Non-pigmented ciliary epithelial cell (primary cell): ENCODE data around the gene CSNK1D.

Source experiments
- DNase-seq: peaks from one replicate; pipeline ENCODE4 v3.0.0-alpha.2; 2010; ENCODE audit warnings: low read depth

CSNK1D gene

DNA sequence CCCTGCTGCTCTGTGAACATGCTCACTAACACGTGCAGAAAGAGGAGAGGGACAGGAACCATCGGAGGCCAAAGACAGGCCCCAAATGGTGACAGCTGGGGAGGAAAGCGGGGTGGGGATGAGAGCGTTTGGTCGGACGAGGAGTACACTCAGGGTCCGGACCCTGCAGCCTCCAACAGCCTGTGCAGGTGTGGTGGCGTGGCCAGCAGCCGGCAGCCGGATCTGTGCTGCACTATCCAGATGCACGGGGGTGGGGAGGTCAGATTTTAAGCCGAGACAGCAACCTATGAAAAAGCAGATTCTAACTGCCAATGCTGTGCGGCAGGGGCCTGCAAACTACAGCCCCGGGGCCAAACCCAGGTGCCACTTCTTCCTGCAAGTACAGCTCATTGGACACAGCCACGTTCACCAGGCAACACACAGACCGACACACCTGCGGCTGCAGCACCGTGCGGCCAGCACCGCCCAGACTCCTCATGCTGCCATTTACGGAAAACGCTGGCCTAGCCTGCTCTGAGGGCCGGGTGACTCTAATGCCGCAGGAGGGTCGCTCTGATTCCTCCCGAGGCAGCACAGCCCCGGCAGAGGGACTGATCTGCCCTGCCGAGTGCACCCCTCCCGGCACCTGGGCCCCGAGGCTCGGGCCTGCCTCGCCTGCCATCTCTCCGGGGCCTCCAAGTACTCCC lies 23.5 kb downstream of the CSNK1D start:
- no peak for DNase-seq

DNA sequence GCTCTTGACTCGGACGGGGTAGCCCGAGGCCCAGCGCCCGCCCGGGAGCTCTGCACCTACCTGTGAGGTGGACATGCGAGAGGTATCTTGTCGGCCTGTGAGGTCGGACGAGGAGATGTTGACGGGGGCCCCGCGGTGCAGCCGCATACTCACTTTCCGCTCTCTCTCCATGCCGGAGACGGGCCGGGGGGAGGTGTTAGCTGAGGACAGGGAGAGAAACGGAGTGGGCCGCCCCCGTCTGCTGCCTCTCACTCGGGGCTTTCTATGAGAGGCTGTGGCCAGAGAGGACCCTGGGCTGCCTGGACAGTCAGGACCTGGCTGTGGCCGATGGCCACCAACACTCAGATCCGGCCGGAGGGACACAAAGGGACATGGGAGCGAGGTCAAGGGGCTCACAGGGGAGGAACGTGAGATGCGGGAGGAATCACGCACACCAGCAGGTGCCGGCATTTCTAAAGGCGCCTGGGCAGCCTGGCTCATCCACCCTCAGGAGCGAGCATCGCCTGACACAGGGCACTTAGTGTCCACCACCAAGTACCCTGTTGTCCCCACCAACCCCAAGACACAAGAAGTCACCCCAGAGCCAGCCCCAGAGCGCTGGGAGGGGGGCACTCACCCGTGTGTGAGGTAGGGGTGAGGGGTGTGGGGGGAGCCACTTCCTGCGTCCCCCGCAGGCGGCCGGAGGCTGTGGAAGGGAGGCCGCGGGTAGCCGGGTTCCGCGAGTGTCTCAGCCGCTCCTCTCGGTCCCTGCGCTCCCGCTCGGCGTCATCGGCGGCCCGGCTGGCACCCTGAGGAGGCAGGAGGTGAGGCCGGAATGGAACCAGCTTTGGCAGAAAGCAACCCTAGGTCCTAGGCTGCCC lies 24.5 kb downstream of the CSNK1D start:
- no peak for DNase-seq

GRCh38 chr17:82247856-82248671 lies 25.4 kb downstream of the CSNK1D start:
- DNase-seq, result no peak

DNA sequence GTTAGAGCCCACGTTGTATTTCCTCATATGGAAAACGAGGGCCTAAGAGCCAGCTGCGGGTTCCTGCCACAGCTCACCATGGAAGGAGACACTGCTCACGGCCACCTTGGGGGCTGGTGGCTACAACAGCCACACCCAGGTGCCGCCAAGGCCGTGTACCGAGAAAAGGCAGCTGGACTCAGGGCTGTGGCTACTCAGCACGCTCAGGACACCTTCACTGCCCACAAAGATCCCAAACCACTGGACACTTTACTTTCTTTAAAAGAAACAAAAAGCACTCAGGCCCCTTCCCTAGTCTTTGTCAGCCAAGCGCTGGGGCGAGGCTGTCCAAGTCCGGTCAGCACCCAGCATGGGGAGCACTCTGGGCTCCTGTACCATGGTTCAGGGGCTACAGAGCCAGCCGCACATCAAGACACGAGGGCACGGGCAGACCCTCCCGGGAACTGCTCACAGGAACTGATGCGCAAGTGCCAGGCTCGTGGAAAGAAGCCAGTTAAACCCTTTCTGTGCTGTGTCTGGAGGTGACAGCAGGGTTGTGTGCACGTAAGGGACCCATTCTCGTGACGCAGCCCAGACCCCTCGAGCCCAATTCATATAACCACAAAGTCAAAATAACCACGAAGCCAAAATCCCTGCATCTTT lies 26.2 kb downstream of the CSNK1D start:
- DNase-seq, result no peak

- DNase-seq, result no peak
Measured at GRCh38 chr17:82246365-82247181, 26.9 kb downstream of the CSNK1D start.

- DNase-seq, result no peak
Measured at GRCh38 chr17:82246040-82246364, 27.5 kb downstream of the CSNK1D start.

GRCh38 chr17:82245134-82246039 lies 28.1 kb downstream of the CSNK1D start:
- DNase-seq, result no peak

DNA sequence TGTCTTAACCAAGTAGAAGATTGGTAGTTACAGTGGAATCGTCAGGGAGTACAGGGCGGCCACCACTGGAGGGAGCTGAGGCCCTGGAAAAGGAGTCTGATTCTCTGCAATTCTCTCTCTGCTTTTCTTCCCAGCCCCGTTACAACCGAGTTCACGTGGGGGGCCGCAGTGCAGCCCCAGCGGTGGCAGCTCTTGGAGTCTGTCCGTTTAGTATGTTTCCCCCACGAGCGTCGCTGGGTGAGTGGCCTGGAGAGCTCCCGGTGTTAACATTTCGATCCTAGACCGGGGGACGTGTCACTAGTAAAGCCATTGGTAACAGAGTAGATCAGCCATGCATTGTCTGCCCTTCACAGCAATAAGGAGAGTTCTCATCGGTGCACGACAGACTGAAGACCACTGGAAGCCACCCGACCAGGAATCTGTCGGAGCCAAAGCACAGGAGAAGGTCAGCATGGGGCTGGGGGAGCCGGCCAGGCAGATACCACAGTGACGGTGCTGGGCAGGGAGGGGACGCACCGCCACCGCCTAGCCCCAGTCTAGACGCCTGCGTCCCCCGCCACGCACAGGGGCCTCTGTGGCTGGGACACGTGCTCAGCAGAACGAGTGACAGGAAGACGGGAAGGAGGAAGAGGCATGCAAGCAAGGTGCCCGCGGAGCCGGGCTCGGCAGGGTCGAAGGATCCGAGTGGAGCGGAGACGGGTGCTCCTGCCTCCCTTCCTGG lies 28.9 kb downstream of the CSNK1D start:
- no peak for DNase-seq

DNA sequence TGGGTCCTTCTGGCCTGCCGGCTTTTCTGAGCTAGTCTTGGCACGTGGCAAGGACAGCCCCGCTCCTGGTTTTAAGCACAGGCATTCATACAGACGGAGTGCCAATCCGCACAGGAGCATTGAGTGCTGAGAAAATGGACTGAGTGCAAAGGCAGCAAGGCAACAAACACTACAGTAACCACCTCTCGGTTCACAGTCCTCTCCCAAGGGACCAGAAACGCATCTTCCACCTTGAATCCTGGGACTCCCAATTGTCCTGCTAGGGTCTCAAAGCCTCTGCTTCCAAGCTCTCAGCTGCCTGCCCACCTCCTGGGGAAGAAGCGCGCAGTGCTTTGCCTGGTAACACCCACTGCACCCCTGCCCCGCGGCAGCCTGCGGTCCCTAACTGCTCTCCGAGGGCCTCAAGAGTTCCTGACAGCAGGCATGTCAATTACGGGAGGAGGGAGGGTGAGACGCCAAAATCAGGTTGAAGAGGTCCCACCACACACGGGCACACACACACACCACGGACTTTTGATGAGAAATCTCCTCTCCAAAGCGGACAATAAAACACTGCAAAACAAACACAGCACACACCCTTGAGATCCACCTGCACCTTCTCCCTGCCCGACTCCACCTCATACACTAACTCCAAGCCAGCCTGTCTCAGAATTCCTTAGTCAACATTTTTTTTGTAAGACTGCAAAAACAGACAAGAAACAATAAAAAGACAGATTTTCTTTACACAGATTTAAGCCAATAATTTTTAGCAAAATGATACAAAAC lies 29.7 kb downstream of the CSNK1D start:
- no peak for DNase-seq

- no peak for DNase-seq
Measured at GRCh38 chr17:82242977-82243647, 30.4 kb downstream of the CSNK1D start.

GRCh38 chr17:82242698-82242976 lies 30.9 kb downstream of the CSNK1D start:
- DNase-seq, result no peak

DNA sequence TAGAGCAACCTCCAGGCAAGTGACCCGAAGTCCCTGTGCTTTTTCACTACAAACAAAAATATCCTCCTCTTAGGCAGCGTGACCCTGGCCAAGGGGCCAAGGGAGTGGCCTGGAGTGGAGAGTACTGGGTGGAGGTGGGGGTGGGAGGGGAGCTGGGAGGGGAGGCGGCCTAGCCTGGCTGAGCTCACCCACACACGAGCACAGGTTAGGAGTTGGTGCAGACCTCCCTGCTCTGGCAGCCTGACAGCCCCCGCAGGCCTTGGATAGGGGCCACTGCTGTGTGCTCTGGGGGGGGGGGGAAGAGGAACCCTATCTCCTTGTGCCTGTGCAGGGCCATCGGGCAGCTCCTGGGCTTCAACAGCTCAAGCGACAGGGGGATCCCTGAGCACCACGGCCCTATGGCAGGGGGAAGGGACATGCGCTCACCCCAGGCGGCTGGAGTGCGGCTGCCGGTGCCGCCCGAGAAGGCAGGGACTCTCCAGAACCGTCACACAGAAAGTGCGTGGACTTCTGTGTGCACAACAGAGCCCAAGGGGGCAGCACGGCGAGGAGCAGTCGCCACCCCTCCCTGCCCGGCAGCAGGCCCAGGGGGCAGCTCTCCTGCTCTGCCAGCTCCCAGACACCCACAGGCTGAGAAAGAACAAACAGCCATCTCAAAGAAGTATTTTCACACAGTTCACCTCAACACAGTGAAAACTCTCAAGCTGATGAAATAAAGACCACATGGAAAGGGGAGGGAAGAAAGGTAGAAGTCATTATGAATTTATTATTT lies 31.4 kb downstream of the CSNK1D start:
- DNase-seq, result no peak

- no peak for DNase-seq
Measured at GRCh38 chr17:82241183-82241925, 32.1 kb downstream of the CSNK1D start.

- DNase-seq, result no peak
Measured at GRCh38 chr17:82240506-82241182, 32.9 kb downstream of the CSNK1D start.

- no peak for DNase-seq
Measured at GRCh38 chr17:82239926-82240505, 33.5 kb downstream of the CSNK1D start.

- DNase-seq, result no peak
Measured at GRCh38 chr17:82239401-82239925, 34.0 kb downstream of the CSNK1D start.
